Measurements from ENCODE around the gene SORT1. TPM values are rescaled to one million over a fixed set of nuclear protein-coding genes. Genes with fewer than 3 reads are reported as not detected.
A peak's percentile ranks its signal among the peaks of the same experiment; 100 is the strongest.

Gene SORT1
- total and polyA plus RNA-seq, 2 of the 4 experiments (the other 2 are of a cell fraction): 15.8 to 16.7 TPM

DNA sequence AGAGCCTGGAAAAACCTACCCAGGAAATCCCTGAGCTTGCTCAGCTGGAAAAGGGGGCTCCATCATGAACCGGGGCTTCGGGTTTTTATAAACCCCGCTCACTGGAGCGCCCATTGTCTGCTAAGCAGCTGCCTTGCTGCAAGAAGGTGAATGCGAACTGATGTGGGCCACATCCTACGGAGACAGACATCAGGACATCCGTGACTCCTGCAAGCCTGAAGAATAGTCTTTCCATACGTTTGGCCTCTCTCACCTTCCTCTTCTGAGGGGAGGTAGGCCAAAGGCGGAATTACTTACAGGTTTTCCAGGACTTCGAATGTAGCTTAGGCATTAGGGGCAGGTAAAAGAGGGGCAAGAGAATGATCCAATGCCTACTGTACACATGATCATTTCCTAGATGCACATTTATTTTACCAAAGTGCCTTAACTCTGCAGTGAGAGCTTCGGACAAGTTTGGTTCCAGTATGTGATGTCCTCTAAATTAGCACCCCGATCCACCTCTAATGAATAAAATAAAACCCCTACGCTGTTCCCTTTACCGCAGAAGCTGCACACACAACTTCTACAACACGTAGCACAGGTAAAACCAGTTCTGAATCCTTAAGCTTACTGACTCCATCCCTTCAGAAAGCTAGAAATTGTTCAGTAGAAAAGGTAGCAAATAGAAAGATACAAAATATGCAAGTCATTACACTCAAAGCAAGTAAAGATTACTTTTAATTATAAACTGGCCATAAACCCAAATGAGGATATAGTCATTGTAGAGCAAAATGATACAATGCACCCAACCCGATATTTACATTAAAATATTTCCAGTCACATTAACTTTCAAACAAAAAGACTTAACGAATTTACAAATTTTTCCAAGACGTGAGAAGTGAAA, 866 bp upstream of the SORT1 start:
- BruUV-seq (replicated peaks): no TSS peak
- intact Hi-C loops (cut with micrococcal nuclease) (loop anchor here (1.0 to 5.0 kb wide), 5 partner anchors 101 to 286 kb away; a partner anchor contains a TSS), dilution Hi-C loops (cut with HindIII; ENCODE audit: low sequenced_read_pairs, unreplicated experiment) (no loop called here), in situ Hi-C loops (cut with MboI; ENCODE audit: low sequenced_read_pairs) (loop anchor here (5.0 kb wide), 1 partner anchor 121 kb away; no protein-coding TSS in a partner anchor)
- H3K4me2 ChIP-seq (ENCODE audit: low read depth, low read length): peak overlapping the region; percentile 74
- H3K9ac ChIP-seq (ENCODE audit: low read depth, low read length): peak overlapping the region; percentile 68
- peak overlapping the region; percentile 60 for H3K4ac ChIP-seq (ENCODE audit: low read depth, low read length)
- 0 out of 2 replicates have a peak overlapping the region, but pooled peaks have one; percentile 3 for H2BK20ac ChIP-seq (ENCODE audit: low read depth, low read length)
- H2BK120ac ChIP-seq (ENCODE audit: low read depth, low read length): peak overlapping the region; percentile 60
- no peak overlapping the region for H3K18ac ChIP-seq (ENCODE audit: low read depth, low read length)
- peaks cover 3 to 37% of the 10 kb centered on the region in 2 experiments for H3K79me1 ChIP-seq (ENCODE audit: low read depth in 1 of 2, low read length in 2 of 2)
- no peaks in the 10 kb centered on the region for H3K9me3 ChIP-seq (ENCODE audit: control insufficient read depth, insufficient read depth, low read length)
- POLR2A ChIA-PET (ENCODE audit: unreplicated experiment): no interaction called here
- H4K8ac ChIP-seq (ENCODE audit: low read depth in 2 of 2, low read length in 2 of 2): peak overlapping the region; percentile 61 to 72; a peak in 3 of 4 replicates
- WGBS, 2 experiments (ENCODE audit: extremely low coverage in 2 of 2, insufficient read length in 1 of 2): 33% methylated on average over 5 of the region's 18 CpGs; no CpG with 5 or more reads in 1 of the 2 experiments
- H4K5ac ChIP-seq (ENCODE audit: low read depth, low read length): peak overlapping the region; percentile 48
- H3K23ac ChIP-seq (ENCODE audit: low read depth, low read length): peak overlapping the region; percentile 67
- no peaks in the 10 kb centered on the region for H3K27me3 ChIP-seq (ENCODE audit: control insufficient read depth, insufficient read depth, low read length)
- peak overlapping the region; percentile 48; the same call in 1 of the 2 replicates for H2AK5ac ChIP-seq (ENCODE audit: low read depth, low read length)
- DNase-seq (no peak), ATAC-seq (ENCODE audit: low read depth) (no peak)
- H2AK9ac ChIP-seq (replicated peaks; ENCODE audit: low read depth, low read length, poor library complexity): peak overlapping the region; percentile 60
- H2BK15ac ChIP-seq (ENCODE audit: low read depth, low read length): 0 out of 3 replicates have a peak overlapping the region, but pooled peaks have one; percentile 19
- peak overlapping the region; percentile 52 for H3K27ac ChIP-seq (ENCODE audit: insufficient read depth, low read length)
- H2BK5ac ChIP-seq (ENCODE audit: low read depth, low read length, poor library complexity, severe bottlenecking): no peak overlapping the region
- H3K9me1 ChIP-seq (ENCODE audit: insufficient read depth, low read length): peaks cover 10% of the 10 kb centered on the region
- no peak overlapping the region for H3K56ac ChIP-seq (ENCODE audit: extremely low read depth, insufficient read depth, low read length)
- H3K4me1 ChIP-seq (ENCODE audit: control insufficient read depth, insufficient read depth, low read length): peaks cover 11% of the 10 kb centered on the region
- peak overlapping the region; percentile 94 for H2AFZ ChIP-seq (replicated peaks; ENCODE audit: low read length, poor library complexity)
- H4K20me1 ChIP-seq (ENCODE audit: insufficient read depth, low read length): no peaks in the 10 kb centered on the region
- CTCF ChIA-PET: interaction anchor here (0.5 to 1.7 kb wide), 10 partner anchors 11 to 283 kb away, joined by 3 to 7 read pairs (median 3); partner anchors contain the start of gene PSRC1
- H3K4me3 ChIP-seq (ENCODE audit: insufficient read depth, low read depth, low read length): peak overlapping the region; percentile 78
- H3K14ac ChIP-seq (replicated peaks; ENCODE audit: low read depth, low read length): peak overlapping the region; percentile 59
- TF ChIP-seq, protein P1, sequence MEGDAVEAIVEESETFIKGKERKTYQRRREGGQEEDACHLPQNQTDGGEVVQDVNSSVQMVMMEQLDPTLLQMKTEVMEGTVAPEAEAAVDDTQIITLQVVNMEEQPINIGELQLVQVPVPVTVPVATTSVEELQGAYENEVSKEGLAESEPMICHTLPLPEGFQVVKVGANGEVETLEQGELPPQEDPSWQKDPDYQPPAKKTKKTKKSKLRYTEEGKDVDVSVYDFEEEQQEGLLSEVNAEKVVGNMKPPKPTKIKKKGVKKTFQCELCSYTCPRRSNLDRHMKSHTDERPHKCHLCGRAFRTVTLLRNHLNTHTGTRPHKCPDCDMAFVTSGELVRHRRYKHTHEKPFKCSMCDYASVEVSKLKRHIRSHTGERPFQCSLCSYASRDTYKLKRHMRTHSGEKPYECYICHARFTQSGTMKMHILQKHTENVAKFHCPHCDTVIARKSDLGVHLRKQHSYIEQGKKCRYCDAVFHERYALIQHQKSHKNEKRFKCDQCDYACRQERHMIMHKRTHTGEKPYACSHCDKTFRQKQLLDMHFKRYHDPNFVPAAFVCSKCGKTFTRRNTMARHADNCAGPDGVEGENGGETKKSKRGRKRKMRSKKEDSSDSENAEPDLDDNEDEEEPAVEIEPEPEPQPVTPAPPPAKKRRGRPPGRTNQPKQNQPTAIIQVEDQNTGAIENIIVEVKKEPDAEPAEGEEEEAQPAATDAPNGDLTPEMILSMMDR (conservative IDR thresholded peaks at IDR 0.05; ENCODE audit: low read depth, low read length): no peak
- no peak for TF ChIP-seq MAZ (IDR thresholded peaks at IDR 0.05; ENCODE audit: borderline replicate concordance, low read depth, low read length)
- TF ChIP-seq RFX5 (IDR thresholded peaks at IDR 0.05; ENCODE audit: low read depth, low read length): no peak
- no peak for TF ChIP-seq MXI1 (IDR thresholded peaks at IDR 0.05; ENCODE audit: borderline replicate concordance, low read depth, low read length)
- TF ChIP-seq POLR2A (IDR thresholded peaks at IDR 0.05; ENCODE audit: low read depth, low read length): no peak
- TF ChIP-seq CHD1 (IDR thresholded peaks at IDR 0.05; ENCODE audit: low read depth, low read length): no peak
- TF ChIP-seq NFE2L2 (IDR thresholded peaks at IDR 0.05; ENCODE audit: low read depth, low read length): 0 out of 2 replicates have a peak, but pooled peaks have one; percentile 27
- peak overlapping the region; percentile 50 for H4K91ac ChIP-seq (ENCODE audit: insufficient read depth, low read depth, low read length)
- H3K36me3 ChIP-seq (ENCODE audit: control insufficient read depth, insufficient read depth, low read length): peaks cover 6% of the 10 kb centered on the region
